Measurements from ENCODE around the gene COL6A1. TPM values are rescaled to one million over a fixed set of nuclear protein-coding genes. Genes with fewer than 3 reads are reported as not detected.

The COL6A1 gene
- total RNA-seq, 1 donor from 2014 or later = 2,452 TPM

DNA sequence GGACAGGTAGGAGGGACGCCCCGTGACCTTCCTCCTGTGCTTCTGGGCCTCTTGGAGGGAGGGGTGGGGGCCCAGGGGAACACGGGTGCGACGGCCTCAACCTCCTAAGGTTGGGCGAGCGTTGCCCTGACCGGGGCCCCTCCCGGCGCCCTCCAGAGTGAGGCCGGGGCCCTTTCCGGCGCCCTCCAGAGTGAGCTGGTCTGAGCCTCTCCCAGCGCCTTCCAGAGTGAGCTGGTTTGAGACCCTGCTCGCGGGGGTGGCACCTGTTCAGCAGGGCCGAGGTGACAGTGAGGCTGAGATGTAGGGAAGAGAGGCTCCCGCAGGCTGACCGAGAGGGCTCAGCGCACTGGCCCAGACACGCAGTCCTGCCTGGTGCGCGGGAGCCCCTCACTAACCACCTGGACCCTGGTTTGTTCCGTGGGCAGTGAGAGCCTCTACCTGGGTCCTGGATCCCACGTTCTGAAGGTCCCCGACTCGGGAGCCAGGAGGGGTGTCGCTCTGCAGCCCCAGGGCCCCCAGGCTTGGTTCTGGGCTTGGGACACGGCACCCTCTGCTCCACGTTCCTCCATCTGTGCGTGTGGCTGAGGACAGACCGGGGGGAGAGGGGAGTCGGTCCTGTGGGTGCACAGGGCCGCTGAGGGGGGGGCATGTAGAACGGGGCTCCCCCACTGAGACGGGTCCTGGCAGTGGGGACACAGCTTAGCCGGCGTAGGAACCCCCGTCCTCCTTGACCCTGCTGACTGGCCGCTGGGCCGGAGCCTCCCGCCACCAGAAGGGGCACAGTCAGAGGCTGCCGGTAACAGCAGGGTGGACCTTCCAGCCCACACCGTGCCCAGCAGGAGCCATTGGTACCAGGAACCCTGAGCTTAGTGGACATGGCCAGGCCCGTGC, 1.4 kb downstream of the COL6A1 start:
- no peak for DNase-seq (ENCODE audit: low spot score)

- DNase-seq (ENCODE audit: low spot score) = no peak
Measured at GRCh38 chr21:45983649-45983965, 2.0 kb downstream of the COL6A1 start.

DNA sequence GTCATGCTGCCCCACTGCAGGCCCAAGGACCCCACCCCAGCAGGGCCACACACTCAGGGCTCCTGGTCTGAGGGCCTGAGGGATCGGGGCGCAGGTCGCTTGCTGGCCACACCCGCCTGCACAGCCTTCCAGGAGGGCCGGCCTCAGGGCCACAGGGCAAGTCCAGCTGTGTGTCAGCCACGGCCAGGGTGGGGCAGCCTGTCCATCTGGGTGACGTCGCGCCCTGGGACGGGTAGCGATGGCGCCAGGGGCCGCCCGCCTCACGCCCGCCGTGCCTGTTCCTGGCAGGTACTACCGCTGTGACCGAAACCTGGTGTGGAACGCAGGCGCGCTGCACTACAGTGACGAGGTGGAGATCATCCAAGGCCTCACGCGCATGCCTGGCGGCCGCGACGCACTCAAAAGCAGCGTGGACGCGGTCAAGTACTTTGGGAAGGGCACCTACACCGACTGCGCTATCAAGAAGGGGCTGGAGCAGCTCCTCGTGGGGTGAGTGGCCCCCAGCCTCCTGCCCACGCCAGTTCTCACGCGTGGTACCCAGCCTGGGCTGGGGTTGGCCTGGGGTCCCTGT, 2.5 kb downstream of the COL6A1 start:
- DNase-seq (ENCODE audit: low spot score) = no peak

DNA sequence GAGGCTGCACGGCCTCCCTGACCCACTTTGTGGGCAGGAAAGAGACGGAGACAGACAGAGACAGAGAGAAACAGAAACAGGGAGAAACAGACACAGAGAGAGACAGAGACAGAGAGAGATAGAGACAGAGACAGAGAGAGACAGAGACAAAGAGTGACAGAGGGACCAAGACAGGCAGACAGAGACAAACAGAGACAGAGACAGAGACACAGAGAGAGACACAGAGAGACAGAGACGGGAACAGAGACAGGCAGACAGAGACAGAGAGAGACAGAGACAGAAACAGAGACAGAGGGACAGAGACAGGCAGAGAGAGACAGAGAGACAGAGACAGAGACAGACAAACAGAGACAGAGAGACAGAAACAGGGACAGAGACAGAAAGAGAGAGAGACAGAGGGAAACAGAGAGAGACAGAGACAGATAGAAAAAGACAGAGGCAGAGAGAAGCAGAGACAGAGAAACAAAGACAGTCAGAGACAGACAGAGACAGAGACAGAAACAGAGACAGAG, 3.1 kb downstream of the COL6A1 start:
- no peak for DNase-seq (ENCODE audit: low spot score)

DNA sequence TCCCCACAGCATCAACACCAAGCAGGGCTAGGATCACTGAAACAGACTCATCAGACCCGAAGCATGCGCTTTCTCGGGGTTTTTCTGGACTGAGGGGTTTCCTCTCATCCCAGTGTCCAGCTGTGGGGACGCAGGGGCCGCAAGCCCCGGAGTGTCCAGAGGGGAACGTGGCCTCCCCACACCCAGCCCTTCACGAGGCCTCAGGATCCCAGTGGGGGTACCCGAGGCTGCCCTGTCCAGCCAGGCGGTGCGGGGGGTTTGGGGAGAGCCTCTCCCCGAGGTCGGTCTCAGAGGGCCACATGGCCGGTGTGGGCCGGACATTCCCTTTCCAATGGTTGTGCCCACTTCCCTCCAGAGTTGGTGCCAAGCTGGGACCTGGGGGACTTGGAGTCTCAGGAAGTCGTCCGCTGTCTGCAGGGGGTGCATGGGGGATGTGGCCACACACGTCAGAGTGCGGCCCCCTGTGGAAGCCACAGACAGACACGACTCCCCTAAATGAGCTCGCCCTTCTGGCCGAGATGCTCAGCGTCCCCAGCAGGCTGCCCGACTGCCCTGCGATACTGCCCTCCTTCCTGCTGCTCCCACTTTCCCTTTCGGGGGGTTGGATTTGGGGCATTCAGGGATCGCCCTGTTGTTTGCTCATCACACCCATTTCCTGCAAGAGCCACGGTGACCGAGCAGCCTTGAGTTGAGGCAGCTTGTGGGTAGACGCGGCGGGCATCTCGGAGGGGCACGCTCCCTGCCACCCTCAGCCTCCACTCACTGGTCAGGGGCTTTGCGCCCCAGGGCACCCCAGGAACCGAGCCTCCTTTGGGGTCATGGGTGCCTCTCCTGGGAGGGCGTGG, 4.1 kb downstream of the COL6A1 start:
- no peak for DNase-seq (ENCODE audit: low spot score)

DNA sequence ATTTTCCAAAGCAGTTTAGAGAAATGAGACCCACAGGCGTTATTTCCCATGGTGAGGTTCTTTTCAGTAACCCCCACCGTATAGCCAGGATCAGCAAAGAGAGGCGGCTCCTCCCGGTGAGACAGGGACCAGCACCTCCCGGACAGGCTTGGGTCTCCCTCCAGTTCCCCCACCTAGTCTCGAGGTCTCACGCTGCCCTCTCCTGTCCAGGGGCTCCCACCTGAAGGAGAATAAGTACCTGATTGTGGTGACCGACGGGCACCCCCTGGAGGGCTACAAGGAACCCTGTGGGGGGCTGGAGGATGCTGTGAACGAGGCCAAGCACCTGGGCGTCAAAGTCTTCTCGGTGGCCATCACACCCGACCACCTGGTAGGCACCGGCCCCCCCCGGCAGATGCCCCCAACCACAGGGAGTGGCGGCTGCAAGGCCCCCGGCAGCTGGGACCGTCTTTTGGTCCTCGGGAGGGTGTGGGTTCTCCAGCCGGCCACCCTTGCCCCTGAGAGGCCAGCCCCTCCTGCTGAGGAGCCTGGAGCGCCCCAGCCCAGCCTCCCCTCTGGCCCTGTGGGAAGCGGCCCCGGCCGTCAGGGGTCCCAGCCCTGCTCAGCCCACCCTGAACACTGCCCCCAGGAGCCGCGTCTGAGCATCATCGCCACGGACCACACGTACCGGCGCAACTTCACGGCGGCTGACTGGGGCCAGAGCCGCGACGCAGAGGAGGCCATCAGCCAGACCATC, 4.9 kb downstream of the COL6A1 start:
- no peak for DNase-seq (ENCODE audit: low spot score)

- no peak for DNase-seq (ENCODE audit: low spot score)
Measured at GRCh38 chr21:45987121-45987711, 5.6 kb downstream of the COL6A1 start.

- no peak for DNase-seq (ENCODE audit: low spot score)
Measured at GRCh38 chr21:45988366-45989347, 7.1 kb downstream of the COL6A1 start.

GRCh38 chr21:45989355-45990048, 7.9 kb downstream of the COL6A1 start:
- DNase-seq (ENCODE audit: low spot score) = no peak

GRCh38 chr21:45990049-45990711, 8.6 kb downstream of the COL6A1 start:
- no peak for DNase-seq (ENCODE audit: low spot score)

- no peak for DNase-seq (ENCODE audit: low spot score)
Measured at GRCh38 chr21:45990741-45991605, 9.4 kb downstream of the COL6A1 start.

- no peak for DNase-seq (ENCODE audit: low spot score)
Measured at GRCh38 chr21:45991606-45992300, 10.2 kb downstream of the COL6A1 start.

- DNase-seq (ENCODE audit: low spot score) = peak; percentile 40
Measured at GRCh38 chr21:45992301-45993209, 11.0 kb downstream of the COL6A1 start.

GRCh38 chr21:45993210-45994085, 11.9 kb downstream of the COL6A1 start:
- no peak for DNase-seq (ENCODE audit: low spot score)

- DNase-seq (ENCODE audit: low spot score) = no peak
Measured at GRCh38 chr21:45994086-45994661, 12.6 kb downstream of the COL6A1 start.

Measured in umbilical cord (tissue), 2 donors.